BLaER1 (cell line): Measurements from ENCODE around the gene OPA1.

Source experiments
- H3K27ac ChIP-seq: shearing (Covaris generic); formaldehyde crosslinking; 2 replicates; pipeline ENCODE4 v1.8.1; 2022
- H3K27me3 ChIP-seq: shearing (Covaris generic); formaldehyde crosslinking; 2 replicates; pipeline ENCODE4 v1.8.1; 2022
- H3K36me3 ChIP-seq: shearing (Covaris generic); formaldehyde crosslinking; 2 replicates; pipeline ENCODE4 v1.8.1; 2022
- H3K4me1 ChIP-seq: shearing (Covaris generic); formaldehyde crosslinking; 2 replicates; pipeline ENCODE4 v1.8.1; 2022
- H3K4me2 ChIP-seq: shearing (Covaris generic); formaldehyde crosslinking; 2 replicates; pipeline ENCODE4 v1.8.1; 2022
- H3K4me3 ChIP-seq: shearing (Covaris generic); formaldehyde crosslinking; 2 replicates; pipeline ENCODE4 v1.8.1; 2022
- H3K9ac ChIP-seq: shearing (Covaris generic); formaldehyde crosslinking; 2 replicates; pipeline ENCODE4 v1.8.1; 2022
- H3K9me3 ChIP-seq: shearing (Covaris generic); formaldehyde crosslinking; 2 replicates; pipeline ENCODE4 v1.8.1; 2022
- H4K20me1 ChIP-seq: shearing (Covaris generic); formaldehyde crosslinking; 2 replicates; pipeline ENCODE4 v1.8.1; 2022
- Cebpa-rat ChIP-seq: shearing (Covaris generic); IDR thresholded peaks from 2 replicates; pipeline ENCODE4 v1.8.1; 2022

The OPA1 gene

GRCh38 chr3:193701953-193702635 lies 109.1 kb downstream of the OPA1 start:
- no peak for TF ChIP-seq Cebpa-rat
- Histone ChIP-seq H4K20me1 (no peaks in the 10 kb centered on the region), H3K4me3 (no peak overlapping the region), H3K36me3 (peaks cover 18% of the 10 kb centered on the region), H3K9me3 (no peaks in the 10 kb centered on the region), H3K4me1 (peaks cover 21% of the 10 kb centered on the region), H3K4me2 (peak overlapping the region; percentile 62), H3K9ac (no peak overlapping the region), H3K27me3 (no peaks in the 10 kb centered on the region), H3K27ac (peak overlapping the region; percentile 47; the same call in 1 of the 2 replicates)

- no peak overlapping the region for H3K9ac ChIP-seq
- no peaks in the 10 kb centered on the region for H3K27me3 ChIP-seq
- peaks cover 18% of the 10 kb centered on the region for H3K36me3 ChIP-seq
- H3K27ac ChIP-seq = no peak overlapping the region
- no peak for TF ChIP-seq Cebpa-rat
- peak overlapping the region; percentile 62 for H3K4me2 ChIP-seq
- no peak overlapping the region for H3K4me3 ChIP-seq
- H3K4me1 ChIP-seq = peaks cover 21% of the 10 kb centered on the region
- H4K20me1 ChIP-seq = no peaks in the 10 kb centered on the region
- H3K9me3 ChIP-seq = no peaks in the 10 kb centered on the region
Measured at GRCh38 chr3:193702967-193703366, 110.0 kb downstream of the OPA1 start.

- H4K20me1 ChIP-seq = no peaks in the 10 kb centered on the region
- H3K4me2 ChIP-seq = no peak overlapping the region
- no peaks in the 10 kb centered on the region for H3K9me3 ChIP-seq
- no peak overlapping the region for H3K27ac ChIP-seq
- TF ChIP-seq Cebpa-rat = no peak
- peaks cover 21% of the 10 kb centered on the region for H3K4me1 ChIP-seq
- H3K36me3 ChIP-seq = peaks cover 14% of the 10 kb centered on the region
- H3K4me3 ChIP-seq = no peak overlapping the region
- no peaks in the 10 kb centered on the region for H3K27me3 ChIP-seq
- no peak overlapping the region for H3K9ac ChIP-seq
Measured at GRCh38 chr3:193704431-193704830, 111.4 kb downstream of the OPA1 start.

- H4K20me1 ChIP-seq = no peaks in the 10 kb centered on the region
- H3K4me1 ChIP-seq = peaks cover 2% of the 10 kb centered on the region
- H3K4me3 ChIP-seq = no peak overlapping the region
- H3K27ac ChIP-seq = no peak overlapping the region
- no peak for TF ChIP-seq Cebpa-rat
- H3K36me3 ChIP-seq = no peaks in the 10 kb centered on the region
- peaks cover 4% of the 10 kb centered on the region for H3K9me3 ChIP-seq
- H3K9ac ChIP-seq = no peak overlapping the region
- H3K4me2 ChIP-seq = no peak overlapping the region
- H3K27me3 ChIP-seq = no peaks in the 10 kb centered on the region
Measured at GRCh38 chr3:193708270-193708669, 115.3 kb downstream of the OPA1 start.

- no peaks in the 10 kb centered on the region for H4K20me1 ChIP-seq
Measured at GRCh38 chr3:193710286-193711165, 117.5 kb downstream of the OPA1 start.

GRCh38 chr3:193711166-193711485 lies 118.1 kb downstream of the OPA1 start:
- peaks cover 2% of the 10 kb centered on the region for H3K4me1 ChIP-seq
- no peaks in the 10 kb centered on the region for H3K27me3 ChIP-seq
- H3K9ac ChIP-seq = no peak overlapping the region
- no peaks in the 10 kb centered on the region for H3K36me3 ChIP-seq
- no peak overlapping the region for H3K27ac ChIP-seq
- no peak for TF ChIP-seq Cebpa-rat
- peaks cover 32% of the 10 kb centered on the region for H3K9me3 ChIP-seq
- no peak overlapping the region for H3K4me2 ChIP-seq
- no peak overlapping the region for H3K4me3 ChIP-seq
- no peaks in the 10 kb centered on the region for H4K20me1 ChIP-seq

More at GRCh38 chr3:193710286-193711165, 117.5 kb downstream of the OPA1 start:
- no peak for TF ChIP-seq Cebpa-rat
- no peaks in the 10 kb centered on the region for H3K27me3 ChIP-seq
- H3K4me3 ChIP-seq = no peak overlapping the region
- peaks cover 27% of the 10 kb centered on the region for H3K9me3 ChIP-seq
- no peaks in the 10 kb centered on the region for H3K4me1 ChIP-seq
- H3K27ac ChIP-seq = no peak overlapping the region
- no peak overlapping the region for H3K4me2 ChIP-seq
- no peak overlapping the region for H3K9ac ChIP-seq
- no peaks in the 10 kb centered on the region for H3K36me3 ChIP-seq

- no peak overlapping the region for H3K4me2 ChIP-seq
- H3K9ac ChIP-seq = no peak overlapping the region
- H3K4me1 ChIP-seq = peaks cover 7% of the 10 kb centered on the region
- no peaks in the 10 kb centered on the region for H3K36me3 ChIP-seq
- H3K4me3 ChIP-seq = no peak overlapping the region
- no peak overlapping the region for H3K27ac ChIP-seq
- peaks cover 33% of the 10 kb centered on the region for H3K9me3 ChIP-seq
- TF ChIP-seq Cebpa-rat = no peak
- H3K27me3 ChIP-seq = no peaks in the 10 kb centered on the region
- H4K20me1 ChIP-seq = no peaks in the 10 kb centered on the region
Measured at GRCh38 chr3:193711523-193711963, 118.5 kb downstream of the OPA1 start.

GRCh38 chr3:193711964-193712598 lies 119.1 kb downstream of the OPA1 start:
- Histone ChIP-seq H3K9me3 (peaks cover 38% of the 10 kb centered on the region), H4K20me1 (no peaks in the 10 kb centered on the region), H3K27me3 (no peaks in the 10 kb centered on the region), H3K27ac (no peak overlapping the region), H3K4me2 (no peak overlapping the region), H3K9ac (no peak overlapping the region), H3K4me1 (peaks cover 10% of the 10 kb centered on the region), H3K4me3 (no peak overlapping the region), H3K36me3 (no peaks in the 10 kb centered on the region)
- no peak for TF ChIP-seq Cebpa-rat

- H4K20me1 ChIP-seq = no peaks in the 10 kb centered on the region
- H3K4me3 ChIP-seq = no peak overlapping the region
- no peak overlapping the region for H3K4me2 ChIP-seq
- H3K27me3 ChIP-seq = no peaks in the 10 kb centered on the region
- no peak overlapping the region for H3K27ac ChIP-seq
- H3K9me3 ChIP-seq = peaks cover 43% of the 10 kb centered on the region
- no peaks in the 10 kb centered on the region for H3K36me3 ChIP-seq
- peaks cover 10% of the 10 kb centered on the region for H3K4me1 ChIP-seq
- TF ChIP-seq Cebpa-rat = no peak
- no peak overlapping the region for H3K9ac ChIP-seq
Measured at GRCh38 chr3:193712938-193713337, 119.9 kb downstream of the OPA1 start.
